ENCODE measurements around the gene ARHGEF26.

Gene ARHGEF26

GRCh38 chr3:154089421-154090420 is 31.5 kb upstream of the ARHGEF26 start:
- FAIRE-seq, result no peak

GRCh38 chr3:154094051-154094450 is 27.1 kb upstream of the ARHGEF26 start:
- TF ChIP-seq CTCF (IDR thresholded peaks at IDR 0.05; ENCODE audit: insufficient read depth, missing control alignments), result no peak
- DNase-seq (ENCODE audit: insufficient read length, low spot score) (no peak), FAIRE-seq (no peak)

More at GRCh38 chr3:154089421-154090420, 31.5 kb upstream of the ARHGEF26 start:
- no peak for TF ChIP-seq CTCF (IDR thresholded peaks at IDR 0.05; ENCODE audit: insufficient read depth, missing control alignments)
- no peak for DNase-seq (ENCODE audit: insufficient read length, low spot score)

GRCh38 chr3:154095832-154096421 is 25.3 kb upstream of the ARHGEF26 start:
- no peak for DNase-seq (ENCODE audit: insufficient read length, low spot score)
- no peak for FAIRE-seq
- TF ChIP-seq CTCF (IDR thresholded peaks at IDR 0.05; ENCODE audit: insufficient read depth, missing control alignments), result peak; percentile 62

- no peak for TF ChIP-seq CTCF (IDR thresholded peaks at IDR 0.05; ENCODE audit: insufficient read depth, missing control alignments)
- no peak for FAIRE-seq
- DNase-seq (ENCODE audit: insufficient read length, low spot score), result no peak
Measured at GRCh38 chr3:154098376-154098775, 22.8 kb upstream of the ARHGEF26 start.

GRCh38 chr3:154100556-154100955 is 20.6 kb upstream of the ARHGEF26 start:
- FAIRE-seq, result no peak
- no peak for TF ChIP-seq CTCF (IDR thresholded peaks at IDR 0.05; ENCODE audit: insufficient read depth, missing control alignments)
- DNase-seq (ENCODE audit: insufficient read length, low spot score), result no peak

GRCh38 chr3:154101250-154101649 is 19.9 kb upstream of the ARHGEF26 start:
- no peak for FAIRE-seq
- no peak for TF ChIP-seq CTCF (IDR thresholded peaks at IDR 0.05; ENCODE audit: insufficient read depth, missing control alignments)
- DNase-seq (ENCODE audit: insufficient read length, low spot score), result no peak

GRCh38 chr3:154102225-154102624 is 19.0 kb upstream of the ARHGEF26 start:
- TF ChIP-seq CTCF (IDR thresholded peaks at IDR 0.05; ENCODE audit: insufficient read depth, missing control alignments), result no peak
- FAIRE-seq, result no peak
- no peak for DNase-seq (ENCODE audit: insufficient read length, low spot score)

All from D721Med (cell line).